Transverse colon (tissue), 4 donors: ENCODE data around the gene TBC1D21. TPM values are rescaled to one million over a fixed set of nuclear protein-coding genes. Genes with fewer than 3 reads are reported as not detected.

Experiments used
- DNase-seq: peaks from one replicate; pipeline ENCODE4 v3.0.0-alpha.2; 2019
- H3K27ac ChIP-seq, 4 donors: fragments of 200-600 bp; sonication (generic); 2 replicates each; pipeline ENCODE4 v1.5.1; 2016 to 2018; ENCODE audit warnings: inconsistent platforms in 4 of 4
- H3K27me3 ChIP-seq: fragments of 200-600 bp; sonication (generic); 2 replicates; pipeline ENCODE4 v1.5.1; 2017; ENCODE audit warnings: inconsistent platforms
- H3K36me3 ChIP-seq, 4 donors: fragments of 200-600 bp; sonication (generic); 2 replicates each; pipeline ENCODE4 v1.5.1; 2017 to 2019; ENCODE audit warnings: inconsistent platforms in 4 of 4
- H3K4me1 ChIP-seq, 4 donors: fragments of 200-600 bp; sonication (generic); 2 replicates each; pipeline ENCODE4 v1.5.1; 2017 to 2020; ENCODE audit warnings: inconsistent platforms in 4 of 4
- H3K4me3 ChIP-seq, 4 donors: fragments of 200-600 bp; sonication (generic); 1 replicate in 1 of 4; 2 replicates in 3 of 4; pipeline versions ENCODE4 v1.5.1 to v1.6.1; 2017 to 2019; ENCODE audit warnings: inconsistent platforms in 4 of 4
- H3K9me3 ChIP-seq, 2 donors: fragments of 200-600 bp; sonication (generic); 2 replicates each; pipeline ENCODE4 v1.5.1; 2017 to 2019; ENCODE audit warnings: inconsistent platforms in 2 of 2
- CTCF ChIP-seq, 5 experiments: fragments of 200-600 bp in 3 of 5; fragments of 450-650 bp in 2 of 5; sonication (generic) in 3 of 5; IDR thresholded peaks; 1 replicate in 2 of 5; 2 replicates in 3 of 5; pipeline ENCODE4 v1.5.1; 2016 to 2017; ENCODE audit warnings: antibody characterized with exemption in 5 of 5, inconsistent platforms in 3 of 5, mild to moderate bottlenecking in 2 of 5, moderate library complexity in 1 of 5
- EP300 ChIP-seq: sonication (generic); formaldehyde crosslinking; IDR thresholded peaks from one replicate; pipeline ENCODE4 v1.6.1; 2017; ENCODE audit warnings: antibody characterized with exemption, low read depth
- POLR2A ChIP-seq: fragments of 450-650 bp; IDR thresholded peaks from one replicate; pipeline ENCODE4 v1.6.1; 2016; ENCODE audit warnings: antibody characterized with exemption, mild to moderate bottlenecking, moderate library complexity
- POLR2AphosphoS5 ChIP-seq, 3 donors: sonication (generic); formaldehyde crosslinking; IDR thresholded peaks; one replicate each; pipeline ENCODE4 v1.6.1; 2016; ENCODE audit warnings: antibody characterized with exemption in 3 of 3
- WGBS, 2 donors: methylation state at CpG; one replicate each; pipeline ENCODE4 v1.1.5; 2018; ENCODE audit warnings: low coverage in 1 of 2; 5-methylcytosine and 5-hydroxymethylcytosine counted together
- in situ Hi-C, 4 donors: fragments of 200-750 bp; cut with MboI; loops; one replicate each; pipeline versions ENCODE4 v1.15.0 to v1.15.1; 2017; ENCODE audit warnings: low sequenced_read_pairs in 3 of 4, low pct_ligation_motif_present in 1 of 4, low pct_unique_long_range_greater_than_20kb in 1 of 4
- intact Hi-C: fragments of 100-400 bp; cut with DNase I; formaldehyde crosslinking; loops from one replicate; pipeline ENCODE4 v1.15.1; 2023; ENCODE audit warnings: low total_unique reads
- total RNA-seq, 4 donors: library from RNA; depleted of rRNA; stranded (reverse); fragments of >200 nt; gene quantifications; one replicate each; pipeline ENCODE4 v1.1.0, GENCODE V29; 2016

The TBC1D21 gene
- total RNA-seq, 4 donors from 2014 or later = not detected

- WGBS, 2 donors = 65% methylated on average over 7 of the region's 7 CpGs; no CpG with 5 or more reads in 1 of the 2 donors
- DNase-seq = no peak
- Histone ChIP-seq H3K4me1 (peaks cover 19 to 64% (median 49%) of the 10 kb centered on the region in 4 donors), H3K36me3 (no peaks in the 10 kb centered on the region), H3K27ac (peak overlapping the region; percentile 71 to 92 (median 78)), H3K9me3 (no peaks in the 10 kb centered on the region), H3K4me3 (no peak overlapping the region), H3K27me3 (peaks cover 10% of the 10 kb centered on the region)
- intact Hi-C loops (no loop called here), in situ Hi-C loops (no loop called here)
- TF ChIP-seq EP300 (no peak), POLR2AphosphoS5 (IDR thresholded peaks at IDR 0.05) (no peak), CTCF (IDR thresholded peaks at IDR 0.05) (no peak), POLR2A (no peak)
Observed at GRCh38 chr15:73923156-73923487, 49.8 kb downstream of the TBC1D21 start.

DNA sequence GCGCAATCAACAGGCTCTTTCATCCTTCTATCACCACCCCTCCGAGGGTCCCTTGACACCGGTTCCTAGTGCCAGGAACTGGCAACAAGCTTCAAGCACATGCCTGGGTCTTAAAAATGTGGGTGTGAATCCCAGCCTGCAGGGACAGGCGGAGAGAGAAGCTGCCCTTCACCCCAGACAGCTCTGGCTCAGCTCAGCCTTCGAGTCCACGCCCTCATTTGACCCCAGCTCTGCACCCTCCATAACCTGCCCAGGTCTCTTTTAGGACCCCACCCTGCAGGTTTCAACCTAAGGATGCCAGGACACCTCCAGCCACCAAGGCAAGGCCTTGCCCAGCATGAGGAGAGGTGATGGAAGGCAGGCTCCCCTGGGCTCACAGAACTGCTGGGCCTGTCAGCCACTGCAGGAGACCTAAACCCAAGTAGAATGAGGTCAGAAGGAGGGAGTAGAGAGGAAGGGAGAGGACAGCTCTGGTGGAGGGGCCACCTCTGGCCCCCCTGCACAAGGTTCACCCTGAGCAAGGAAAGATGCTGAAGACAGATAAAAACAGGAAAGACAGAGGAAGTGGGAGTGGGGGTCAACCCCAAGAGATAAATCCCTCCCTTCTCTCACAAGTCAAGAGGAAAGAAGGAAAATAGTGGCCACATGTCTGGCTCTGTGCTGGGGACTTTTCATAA is 50.3 kb downstream of the TBC1D21 start:
- Histone ChIP-seq H3K4me1 (peaks cover 19 to 67% (median 51%) of the 10 kb centered on the region in 4 donors), H3K4me3 (no peak overlapping the region), H3K27me3 (peaks cover 10% of the 10 kb centered on the region), H3K36me3 (no peaks in the 10 kb centered on the region), H3K27ac (peak overlapping the region; percentile 71 to 92 (median 78)), H3K9me3 (no peaks in the 10 kb centered on the region)
- intact Hi-C loops (no loop called here), in situ Hi-C loops (no loop called here)
- WGBS, 2 donors = 69% methylated on average over 6 of the region's 6 CpGs; no CpG with 5 or more reads in 1 of the 2 donors
- no peak for DNase-seq
- no peak for TF ChIP-seq CTCF (IDR thresholded peaks at IDR 0.05)
- TF ChIP-seq POLR2A = no peak

GRCh38 chr15:73924171-73924921 is 51.0 kb downstream of the TBC1D21 start:
- intact Hi-C loops = no loop called here
- Histone ChIP-seq H3K9me3 (no peaks in the 10 kb centered on the region), H3K36me3 (no peaks in the 10 kb centered on the region), H3K27me3 (peaks cover 10% of the 10 kb centered on the region), H3K27ac (peak overlapping the region; percentile 71 to 92 (median 78)), H3K4me1 (peaks cover 19 to 73% (median 53%) of the 10 kb centered on the region in 4 donors), H3K4me3 (no peak overlapping the region)
- in situ Hi-C loops = no loop called here
- DNase-seq = no peak
- TF ChIP-seq CTCF (IDR thresholded peaks at IDR 0.05) = no peak
- TF ChIP-seq EP300 = no peak
- TF ChIP-seq POLR2AphosphoS5 (IDR thresholded peaks at IDR 0.05) = no peak
- TF ChIP-seq POLR2A = no peak
- WGBS, 2 donors = 50 to 66% methylated on average over 5 to 12 of the region's 12 CpGs

- Histone ChIP-seq H3K36me3 (no peaks in the 10 kb centered on the region), H3K4me3 (peak overlapping the region in 1 of 4 donors; percentile 62), H3K4me1 (peaks cover 19 to 84% (median 53%) of the 10 kb centered on the region in 4 donors), H3K27ac (peak overlapping the region; percentile 77 to 92 (median 81)), H3K27me3 (peaks cover 10% of the 10 kb centered on the region), H3K9me3 (no peaks in the 10 kb centered on the region)
- TF ChIP-seq POLR2AphosphoS5 (IDR thresholded peaks at IDR 0.05) (no peak), POLR2A (no peak), CTCF (IDR thresholded peaks at IDR 0.05) (no peak), EP300 (no peak)
- in situ Hi-C loops (loop anchor here in 1 of 4 donors (25.0 kb wide), 1 partner anchor 386 kb away; no protein-coding TSS in a partner anchor), intact Hi-C loops (no loop called here)
- 48 to 52% methylated on average over 5 to 8 of the region's 8 CpGs for WGBS, 2 donors
- DNase-seq = no peak
Observed at GRCh38 chr15:73925848-73926218, 52.5 kb downstream of the TBC1D21 start.
